Loucy (cell line): ENCODE data around the gene GPN2.

Source experiments
- H2AFZ ChIP-seq: fragments of 200-600 bp; sonication (generic); 2 replicates; pipeline ENCODE4 v1.6.0; 2016; ENCODE audit warnings: antibody characterized with exemption, mild to moderate bottlenecking, low read length, moderate library complexity
- H3F3A ChIP-seq: fragments of 200-600 bp; 2 replicates; pipeline ENCODE4 v1.6.0; 2016; ENCODE audit warnings: antibody characterized with exemption, low read depth, mild to moderate bottlenecking
- H3K27me3 ChIP-seq: fragments of 200-600 bp; sonication (generic); 2 replicates; pipeline ENCODE4 v1.6.1; 2014; ENCODE audit warnings: low read length, mild to moderate bottlenecking; ENCODE audit not compliant: insufficient read depth, poor library complexity, severe bottlenecking
- H3K36me3 ChIP-seq: fragments of 200-600 bp; sonication (generic); 2 replicates; pipeline ENCODE4 v1.6.1; 2016; ENCODE audit warnings: low read length; ENCODE audit not compliant: insufficient read depth
- H3K4me1 ChIP-seq: fragments of 200-600 bp; sonication (generic); 2 replicates; pipeline ENCODE4 v1.5.1; 2014; ENCODE audit warnings: low read length, mild to moderate bottlenecking; ENCODE audit not compliant: insufficient read depth, poor library complexity, severe bottlenecking
- H3K4me2 ChIP-seq: fragments of 200-600 bp; sonication (generic); 2 replicates; pipeline ENCODE4 v1.6.0; 2014; ENCODE audit warnings: antibody characterized with exemption, low read length, low read depth, mild to moderate bottlenecking; ENCODE audit not compliant: poor library complexity, severe bottlenecking
- H3K4me3 ChIP-seq: fragments of 200-600 bp; sonication (generic); 2 replicates; pipeline ENCODE4 v1.5.1; 2014; ENCODE audit warnings: low read length, mild to moderate bottlenecking, mixed read lengths; ENCODE audit not compliant: poor library complexity, severe bottlenecking
- H3K79me2 ChIP-seq: fragments of 200-600 bp; sonication (generic); 2 replicates; pipeline ENCODE4 v1.6.1; 2014; ENCODE audit warnings: low read length; ENCODE audit not compliant: insufficient read depth
- H3K9ac ChIP-seq: fragments of 200-600 bp; sonication (generic); 2 replicates; pipeline ENCODE4 v1.6.0; 2014; ENCODE audit warnings: mild to moderate bottlenecking, low read depth, low read length, moderate library complexity; ENCODE audit not compliant: poor library complexity, severe bottlenecking
- H3K9me2 ChIP-seq: fragments of 200-600 bp; sonication (generic); replicated peaks from 2 replicates; pipeline ENCODE4 v1.6.1; 2016; ENCODE audit warnings: low read depth, low read length, mixed read lengths
- H3K9me3 ChIP-seq: fragments of 200-600 bp; sonication (generic); 2 replicates; pipeline ENCODE4 v1.6.1; 2014; ENCODE audit warnings: mild to moderate bottlenecking, antibody characterized with exemption, low read length, low read depth; ENCODE audit not compliant: insufficient read depth
- H4K20me1 ChIP-seq: fragments of 200-600 bp; sonication (generic); 2 replicates; pipeline ENCODE4 v1.6.0; 2014; ENCODE audit warnings: antibody characterized with exemption, low read length, mild to moderate bottlenecking; ENCODE audit not compliant: insufficient read depth, poor library complexity, severe bottlenecking
- CTCF ChIP-seq: fragments of 200-600 bp; sonication (generic); conservative IDR thresholded peaks from 2 replicates; pipeline ENCODE4 v1.5.1; 2014; ENCODE audit warnings: mild to moderate bottlenecking, antibody characterized with exemption, low read length
- EZH2phosphoT487 ChIP-seq: fragments of 200-600 bp; IDR thresholded peaks from 2 replicates; pipeline ENCODE4 v1.6.1; 2018; ENCODE audit warnings: antibody characterized with exemption, mild to moderate bottlenecking, moderate library complexity, borderline replicate concordance

Gene GPN2

GRCh38 chr1:26900815-26901511, 10.9 kb upstream of the GPN2 start:
- peak overlapping the region; percentile 91 for H3K9ac ChIP-seq
- H4K20me1 ChIP-seq: no peaks in the 10 kb centered on the region
- H3K4me3 ChIP-seq: peak overlapping the region; percentile 99
- peaks cover 30% of the 10 kb centered on the region for H3K79me2 ChIP-seq
- H3K4me2 ChIP-seq: peak overlapping the region; percentile 83
- H3K9me2 ChIP-seq: no peaks in the 10 kb centered on the region
- TF ChIP-seq EZH2phosphoT487: no peak
- TF ChIP-seq CTCF: no peak
- H3K9me3 ChIP-seq: no peaks in the 10 kb centered on the region
- peak overlapping the region; percentile 100 for H2AFZ ChIP-seq
- H3K4me1 ChIP-seq: peaks cover 16% of the 10 kb centered on the region
- no peaks in the 10 kb centered on the region for H3F3A ChIP-seq
- H3K27me3 ChIP-seq: no peaks in the 10 kb centered on the region
- H3K36me3 ChIP-seq: no peaks in the 10 kb centered on the region; the same call in 1 of the 2 replicates

- TF ChIP-seq CTCF (no peak), EZH2phosphoT487 (no peak)
- Histone ChIP-seq H3K4me3 (peak within 1 kb of the TSS; percentile 99), H3K4me2 (peak within 1 kb of the TSS; percentile 83), H2AFZ (peak within 1 kb of the TSS; percentile 100), H3K36me3 (no peaks in the 10 kb centered on the region; the same call in 1 of the 2 replicates), H3K9ac (peak within 1 kb of the TSS; percentile 91), H3K4me1 (peaks cover 16% of the 10 kb centered on the region), H3F3A (no peaks in the 10 kb centered on the region), H3K27me3 (no peaks in the 10 kb centered on the region), H3K9me3 (no peaks in the 10 kb centered on the region), H4K20me1 (no peaks in the 10 kb centered on the region), H3K79me2 (peaks cover 30% of the 10 kb centered on the region), H3K9me2 (no peaks in the 10 kb centered on the region)
Measured at GRCh38 chr1:26900001-26900814, 10.1 kb upstream of the GPN2 start, which contains the start of gene GPATCH3. Gene GPATCH3, minus strand, starts transcription at chr1:26900467. Its CDS starts 25 bp downstream, at chr1:26900442.

GRCh38 chr1:26897351-26897750, 7.3 kb upstream of the GPN2 start:
- Histone ChIP-seq H3K4me2 (no peak overlapping the region), H2AFZ (no peak overlapping the region), H3K9me2 (no peaks in the 10 kb centered on the region), H3K9ac (no peak overlapping the region), H3K36me3 (peaks cover 10% of the 10 kb centered on the region; the same call in 1 of the 2 replicates), H4K20me1 (no peaks in the 10 kb centered on the region), H3F3A (no peaks in the 10 kb centered on the region), H3K4me3 (no peak overlapping the region), H3K27me3 (no peaks in the 10 kb centered on the region), H3K4me1 (peaks cover 16% of the 10 kb centered on the region), H3K79me2 (peaks cover 37% of the 10 kb centered on the region), H3K9me3 (no peaks in the 10 kb centered on the region)
- TF ChIP-seq CTCF (no peak), EZH2phosphoT487 (no peak)
